HG03103 (cell line): ENCODE measurements around the gene INAVA.
"Not testable (repeated sequence)": the region's sequence is repeated elsewhere in the genome, so short reads cannot be mapped to it uniquely, and the experiment has no call there.

ENCODE experiments used
- ATAC-seq: cut with Tn5 transposase; IDR thresholded peaks from one replicate; pipeline ENCODE4 v1.9.1; 2021; ENCODE audit warnings: low read depth; ENCODE audit not compliant: unreplicated experiment

Gene INAVA

DNA sequence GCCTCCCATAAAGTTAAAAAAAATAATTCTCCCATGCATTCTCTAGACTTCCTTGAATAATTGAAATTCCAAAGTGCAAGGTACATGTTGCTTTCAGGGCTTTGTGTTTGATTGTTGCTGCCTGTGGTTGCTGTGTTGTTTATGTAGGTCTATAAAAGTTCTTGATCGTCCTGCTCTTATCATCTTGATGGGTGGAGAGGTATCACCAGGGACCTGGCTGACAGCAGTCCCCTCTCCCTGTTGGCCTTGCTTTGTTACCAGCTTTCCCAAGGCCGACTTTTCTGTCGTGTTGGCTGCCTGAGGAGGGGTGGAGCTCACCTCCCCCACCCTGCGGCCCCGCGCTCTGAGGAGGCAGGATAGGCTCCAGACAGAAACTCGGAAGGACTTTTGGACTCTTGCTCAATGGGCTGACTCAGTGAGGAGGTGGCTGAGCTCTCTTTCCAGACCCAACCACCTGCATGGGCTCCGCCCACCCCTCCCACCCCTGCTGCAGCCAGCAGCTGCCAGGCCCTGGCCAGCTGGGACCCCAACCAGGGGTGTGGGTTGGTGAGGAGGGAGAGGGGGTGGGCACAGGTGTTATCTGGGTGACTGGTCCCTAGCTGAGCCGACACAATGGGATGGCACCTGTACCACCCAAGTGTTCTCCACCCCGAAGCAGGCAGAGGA, 2.0 kb downstream of the INAVA start:
- no peak for ATAC-seq

DNA sequence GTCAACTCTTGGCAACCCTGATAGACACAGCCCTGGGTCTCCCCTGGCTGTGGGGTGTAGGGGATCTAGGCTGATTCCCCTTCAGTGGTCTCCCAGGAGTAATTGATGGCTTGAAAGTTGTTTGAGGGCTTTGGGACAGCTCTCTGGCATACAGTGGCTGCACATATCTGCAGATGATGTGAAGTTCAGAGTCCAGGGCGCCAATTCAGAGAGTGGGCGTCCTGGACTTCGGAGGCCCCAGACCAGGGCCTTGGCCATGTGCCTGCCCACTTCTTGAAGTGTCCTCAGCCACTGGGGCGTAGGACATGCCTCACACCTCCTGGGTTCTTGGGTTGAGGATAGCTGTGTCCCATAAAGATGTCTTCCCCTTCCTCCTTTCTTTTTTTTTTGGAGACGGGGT, 2.6 kb downstream of the INAVA start:
- no peak for ATAC-seq

DNA sequence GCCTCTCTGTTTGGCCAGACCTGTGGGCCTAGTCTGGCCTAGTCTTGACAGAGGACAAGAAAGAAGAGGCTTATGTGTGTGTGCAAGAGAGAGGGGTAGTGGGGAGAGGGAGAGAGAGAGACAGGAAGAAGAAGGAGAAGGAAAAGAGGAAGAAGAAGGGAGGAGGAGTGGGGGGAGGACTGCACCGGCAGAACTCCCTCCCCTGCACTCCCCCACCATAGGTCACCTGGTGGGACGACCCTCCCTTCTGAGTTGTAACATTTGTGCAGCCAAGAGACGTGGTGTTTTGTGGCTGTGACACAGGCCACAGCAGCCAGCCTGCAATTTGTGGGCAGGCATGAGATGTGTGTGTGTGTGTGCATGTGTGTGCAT, 4.3 kb downstream of the INAVA start:
- no peak for ATAC-seq

DNA sequence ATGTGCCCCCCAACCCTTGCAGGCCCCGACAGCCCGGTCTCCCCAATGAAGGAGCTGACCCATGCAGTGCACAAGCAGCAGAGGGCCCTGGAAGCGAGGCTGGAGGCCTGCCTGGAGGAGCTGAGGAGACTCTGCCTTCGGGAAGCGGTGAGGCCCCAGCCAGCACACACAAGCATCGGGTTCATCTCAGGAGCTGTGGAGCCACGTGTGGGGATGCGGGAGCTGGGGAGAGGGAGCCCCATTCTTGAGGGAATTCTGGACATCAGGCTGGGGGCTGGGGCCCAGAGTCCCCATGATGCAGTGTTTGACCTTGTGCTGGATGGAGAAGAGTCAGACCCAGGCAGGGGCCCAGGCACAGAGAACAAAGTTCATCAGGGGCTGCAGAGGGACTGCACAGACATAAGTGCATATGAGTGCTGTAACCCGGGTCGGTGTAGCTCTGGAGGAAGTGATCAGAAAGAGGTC, 4.8 kb downstream of the INAVA start:
- ATAC-seq: no peak

DNA sequence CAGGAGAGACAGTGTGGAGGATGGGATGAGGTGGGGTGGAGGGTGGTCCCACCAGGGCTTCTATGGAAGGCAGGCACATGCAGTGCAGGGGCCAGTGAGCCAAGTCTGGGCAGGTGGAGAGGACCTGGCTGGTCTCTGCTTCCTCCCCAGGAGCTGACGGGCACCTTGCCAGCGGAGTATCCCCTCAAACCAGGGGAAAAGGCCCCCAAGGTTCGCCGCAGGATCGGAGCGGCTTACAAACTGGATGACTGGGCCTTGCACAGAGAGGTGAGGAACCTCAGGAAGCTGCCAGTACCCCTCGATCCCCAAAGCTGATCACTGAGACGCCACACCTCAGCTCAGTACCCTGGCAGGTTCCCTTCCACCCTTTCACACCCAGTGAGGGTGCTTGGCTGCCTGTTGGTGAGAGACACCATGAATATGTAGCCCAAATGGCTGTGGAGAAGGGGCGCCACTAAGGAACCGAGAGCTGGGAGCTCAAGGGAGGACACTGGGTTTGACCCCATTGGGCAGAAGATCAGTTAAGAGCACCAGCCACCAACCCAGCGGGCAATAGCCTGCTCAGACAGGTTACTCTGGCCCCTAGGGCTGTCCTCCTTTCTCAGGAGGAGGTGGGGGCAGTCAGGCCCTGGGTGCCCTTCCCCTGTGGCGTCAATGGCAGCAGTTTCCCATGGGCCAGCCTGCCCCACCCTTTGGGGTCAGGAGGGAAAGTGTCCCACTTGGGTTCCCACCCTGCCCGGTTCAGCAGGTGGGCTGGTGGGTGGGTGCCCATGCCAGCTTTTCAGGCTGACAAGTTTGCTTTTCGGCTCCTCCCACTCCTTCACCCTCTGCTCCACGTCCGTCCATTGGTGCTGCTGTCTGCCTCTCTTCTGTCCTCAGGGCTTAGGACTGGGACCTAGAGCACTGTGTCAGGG, 5.5 kb downstream of the INAVA start:
- no peak for ATAC-seq

GRCh38 chr1:200900877-200901276, 6.2 kb downstream of the INAVA start:
- ATAC-seq: no peak

GRCh38 chr1:200901350-200901749, 6.7 kb downstream of the INAVA start:
- ATAC-seq: no peak

DNA sequence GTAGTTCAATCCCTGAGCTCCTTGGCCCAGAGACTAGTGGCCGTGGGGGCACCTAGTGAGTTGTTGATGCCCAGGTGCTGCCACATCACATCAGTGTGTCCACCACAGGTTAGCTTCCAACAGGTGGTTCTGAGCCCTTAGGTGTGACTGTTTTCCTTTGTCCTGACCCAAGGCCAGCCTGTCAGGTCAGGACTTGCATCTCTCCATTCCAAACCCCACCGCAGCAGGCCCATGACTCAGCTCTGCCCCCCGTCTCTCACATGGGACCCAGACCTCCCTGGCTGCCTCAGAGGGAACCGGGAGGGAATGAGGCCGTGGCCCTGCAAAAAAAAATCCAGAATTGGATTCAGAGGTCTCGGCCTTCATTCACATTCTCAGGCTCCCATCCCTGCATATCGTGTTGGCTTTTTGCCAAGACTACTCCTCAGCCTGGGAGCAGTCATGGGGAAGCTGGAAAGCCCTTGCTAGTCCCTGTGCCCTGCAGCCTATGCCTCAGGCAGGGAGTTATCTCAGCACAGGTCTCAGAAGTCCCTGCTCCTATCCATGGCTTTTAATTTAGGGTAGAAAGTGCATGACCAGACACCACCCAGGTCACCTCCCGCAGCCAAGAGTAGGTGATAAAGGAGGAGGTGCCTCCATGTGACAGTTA, 7.2 kb downstream of the INAVA start:
- ATAC-seq: no peak

DNA sequence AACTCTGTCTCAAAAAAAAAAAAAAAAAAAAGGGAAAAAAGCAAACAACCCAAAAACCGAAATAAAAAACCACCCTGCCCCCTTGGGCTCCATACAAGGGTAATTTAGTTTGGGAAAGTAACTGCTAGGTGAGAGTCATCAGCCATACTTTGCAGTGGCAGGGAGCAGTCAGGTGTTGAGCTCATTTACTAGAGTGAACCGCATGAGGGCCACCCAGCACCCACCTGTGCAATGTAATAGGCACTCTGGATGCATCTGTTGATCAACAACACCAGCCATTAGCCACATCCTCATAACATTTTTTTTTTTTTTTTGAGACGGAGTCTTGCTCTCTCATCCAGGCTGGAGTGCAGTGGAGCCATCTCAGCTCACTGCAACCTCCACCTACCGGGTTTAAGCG, 9.1 kb downstream of the INAVA start:
- ATAC-seq: no peak

DNA sequence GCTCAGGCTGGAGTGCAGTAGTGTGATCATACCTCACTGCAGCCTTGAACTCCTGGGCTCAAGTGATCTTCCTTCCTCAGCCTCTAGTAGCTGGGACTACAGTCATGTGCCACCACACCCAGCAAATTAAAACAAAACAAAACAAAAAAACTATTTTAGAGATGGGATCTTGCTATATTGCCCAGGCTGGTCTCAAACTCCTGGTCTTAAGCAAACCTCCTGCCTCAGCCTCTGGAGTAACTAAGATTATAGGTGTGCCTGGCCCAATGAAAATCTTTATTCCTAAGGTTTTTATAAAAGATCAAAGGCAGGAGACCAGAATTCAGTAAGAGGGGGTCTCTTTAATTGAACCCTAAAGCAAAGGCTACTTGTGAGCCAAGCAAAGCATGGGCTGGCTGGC, 10.1 kb downstream of the INAVA start:
- no peak for ATAC-seq

DNA sequence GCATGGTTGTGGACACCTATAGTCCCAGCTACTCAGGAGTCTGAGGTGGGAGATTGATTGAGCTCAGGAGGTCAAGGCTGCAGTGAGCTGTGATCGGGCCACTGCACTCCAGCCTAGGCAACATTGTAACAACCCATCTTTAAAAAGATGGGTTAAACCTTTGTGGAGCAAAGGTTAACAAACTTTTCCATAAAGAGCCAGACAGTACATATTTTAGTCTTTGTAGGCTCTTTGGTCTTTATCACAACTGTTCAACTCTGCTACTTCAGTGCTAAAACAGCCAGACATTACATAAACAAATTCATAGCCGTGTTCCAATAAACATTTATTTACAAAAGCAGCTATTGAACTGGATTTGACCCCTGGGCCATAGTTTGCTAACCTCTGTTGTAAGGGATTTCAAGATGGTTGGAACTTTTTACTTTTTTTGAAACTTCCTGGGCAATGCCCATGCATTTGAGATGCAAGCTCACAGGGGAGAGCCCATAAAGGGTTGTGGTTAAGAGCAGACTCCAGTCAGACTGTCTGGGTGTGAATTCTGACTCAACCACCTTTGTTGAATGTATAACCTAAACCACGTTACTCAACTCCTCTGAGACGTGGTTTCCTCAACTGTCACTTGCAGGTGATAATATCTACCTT, 10.8 kb downstream of the INAVA start:
- ATAC-seq: no peak

DNA sequence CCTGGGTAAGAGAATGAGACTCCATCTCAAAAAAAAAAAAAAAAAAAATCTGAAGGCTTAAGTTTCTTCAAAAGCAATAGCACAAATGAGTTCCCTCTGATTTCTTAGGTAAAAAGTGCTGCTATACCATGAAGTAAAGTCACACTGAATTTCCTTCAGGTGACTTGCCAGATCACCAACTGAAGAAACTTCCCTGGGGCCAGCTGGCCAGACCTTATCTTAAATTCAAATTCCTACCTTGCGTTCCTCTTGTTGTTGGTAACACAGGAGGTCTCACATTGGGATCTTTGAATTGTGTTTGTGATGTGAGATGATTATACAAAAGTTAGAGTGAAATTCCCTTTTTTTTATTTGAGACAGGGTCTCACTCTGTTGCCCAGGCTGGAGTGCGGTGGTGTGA, 11.8 kb downstream of the INAVA start:
- no peak for ATAC-seq

DNA sequence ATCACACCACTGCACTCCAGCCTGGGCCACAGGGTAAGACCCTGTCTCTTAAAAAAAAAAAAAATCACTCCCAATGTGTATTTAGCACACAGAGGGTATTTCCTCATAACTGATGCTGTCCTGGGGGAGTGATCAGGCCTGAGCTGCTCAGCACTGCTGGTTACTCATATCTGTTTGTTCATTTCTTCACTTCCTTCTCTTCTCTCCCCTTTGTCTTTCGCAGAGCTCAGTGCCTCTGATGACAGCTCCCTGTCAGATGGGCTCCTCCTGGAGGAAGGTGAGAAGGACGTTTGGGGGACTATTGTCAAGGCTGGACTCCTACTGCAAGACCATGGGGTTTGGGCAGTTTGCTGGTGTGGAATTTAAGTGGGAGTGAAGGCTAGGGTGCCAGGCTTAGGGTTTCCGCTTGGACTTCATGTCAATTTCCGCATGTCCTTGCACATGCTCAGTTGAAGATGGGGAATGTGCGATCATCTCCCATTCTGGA, 13.0 kb downstream of the INAVA start:
- peak; percentile 74 for ATAC-seq

GRCh38 chr1:200908191-200908868, 13.6 kb downstream of the INAVA start:
- ATAC-seq: no peak

GRCh38 chr1:200909071-200909470, 14.4 kb downstream of the INAVA start:
- ATAC-seq: no peak

- ATAC-seq: no peak
Observed at GRCh38 chr1:200909757-200910239, 15.1 kb downstream of the INAVA start.

- no peak for ATAC-seq
Observed at GRCh38 chr1:200911361-200911760, 16.7 kb downstream of the INAVA start.

DNA sequence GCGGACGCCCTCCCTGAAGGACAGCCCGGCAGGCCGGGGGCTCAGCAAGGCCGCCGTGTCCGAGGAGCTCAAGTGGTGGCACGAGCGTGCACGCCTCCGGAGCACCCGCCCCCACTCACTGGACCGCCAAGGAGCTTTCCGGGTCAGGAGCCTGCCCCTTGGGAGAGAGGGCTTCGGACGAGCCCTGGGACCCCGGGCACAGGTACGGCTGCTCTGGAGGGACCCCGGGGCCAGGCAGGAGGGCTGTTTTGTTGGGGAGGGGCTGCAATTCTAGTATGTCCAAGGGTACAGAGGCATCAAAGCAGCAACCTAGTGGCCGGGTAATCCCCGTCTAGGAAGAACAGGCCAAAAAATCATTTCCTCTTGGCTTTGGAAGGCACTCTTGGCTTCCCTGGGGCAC, 17.2 kb downstream of the INAVA start:
- not testable (repeated sequence) for ATAC-seq

DNA sequence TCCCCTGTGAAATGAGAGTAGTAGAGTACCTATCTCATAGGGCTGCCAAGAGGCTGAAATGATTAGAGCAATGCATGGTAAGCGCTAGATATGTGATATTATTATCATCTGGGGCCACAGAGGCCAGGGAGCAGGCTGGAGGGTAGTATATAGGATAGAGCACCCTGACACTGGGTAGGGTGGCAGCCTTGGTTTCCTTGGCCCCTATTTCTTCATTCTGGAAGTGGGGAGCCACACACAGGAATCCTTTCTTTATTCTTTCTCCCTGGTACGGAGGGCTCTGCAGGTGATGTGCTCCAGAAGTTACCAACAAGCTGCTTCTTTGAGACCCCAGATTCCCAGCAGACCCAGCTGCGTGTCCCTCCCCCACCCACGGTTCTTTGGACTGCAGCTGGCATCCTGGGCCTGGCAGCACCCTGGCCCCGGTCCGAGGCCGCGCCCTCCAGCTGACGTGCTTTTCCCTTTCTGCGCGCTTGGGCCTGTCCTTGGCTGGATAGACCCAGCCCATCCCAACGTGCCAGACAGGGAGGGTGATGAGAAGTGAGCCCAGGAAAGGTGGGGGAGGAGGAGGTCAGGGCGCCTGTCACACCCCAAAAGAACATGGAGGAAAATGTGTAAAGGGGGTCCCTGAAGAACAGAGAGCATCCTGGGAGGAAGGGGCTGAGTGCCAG, 18.2 kb downstream of the INAVA start:
- no peak for ATAC-seq

DNA sequence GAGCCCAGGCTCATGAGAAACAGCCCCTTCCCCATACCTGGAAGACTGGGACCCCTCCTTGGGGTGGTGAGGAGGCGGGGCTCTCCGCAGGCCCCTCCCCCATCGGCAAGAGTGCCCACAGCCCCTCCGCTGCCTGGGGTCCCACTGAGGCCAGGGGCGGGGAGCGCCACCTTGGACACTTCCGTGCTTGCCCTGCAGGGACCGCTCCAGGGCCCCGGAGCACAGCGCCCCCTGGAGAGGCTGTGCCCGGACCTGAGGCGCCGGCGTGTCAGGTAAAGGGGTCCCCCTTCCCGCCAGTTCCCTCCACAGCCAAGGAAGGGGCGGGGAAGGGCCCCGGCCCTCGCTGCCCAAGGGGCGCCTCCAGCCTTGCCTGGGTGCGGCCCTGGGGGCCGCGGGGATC, 21.5 kb downstream of the INAVA start:
- no peak for ATAC-seq
